Peyer's patch (tissue), 4 donors: ENCODE data around the gene OMP.

Experiments
- CTCF ChIP-seq, 6 experiments: fragments of 450-650 bp in 4 of 6; fragments of 200-600 bp in 2 of 6; sonication (generic) in 1 of 6; IDR thresholded peaks; one replicate each; pipeline ENCODE4 v1.5.1; 2017 to 2019; ENCODE audit warnings: antibody characterized with exemption in 6 of 6, mild to moderate bottlenecking in 3 of 6, moderate library complexity in 1 of 6
- POLR2A ChIP-seq, 2 donors: fragments of 450-650 bp; IDR thresholded peaks; one replicate each; pipeline ENCODE4 v1.5.1; 2017; ENCODE audit warnings: antibody characterized with exemption in 2 of 2, mild to moderate bottlenecking in 2 of 2, moderate library complexity in 2 of 2

- TF ChIP-seq POLR2A (IDR thresholded peaks at IDR 0.05) (no peak), CTCF (IDR thresholded peaks at IDR 0.05) (no peak)
Observed at GRCh38 chr11:77067861-77068443, 34.7 kb upstream of the OMP start.
